Neural progenitor cell (in vitro differentiated cells): Measurements from ENCODE around the gene GTF2IRD1. TPM values are rescaled to one million over a fixed set of nuclear protein-coding genes. Genes with fewer than 3 reads are reported as not detected.

Experiments
- DNase-seq: peaks from one replicate; pipeline ENCODE4 v3.0.0-alpha.2; 2016; ENCODE audit warnings: low spot score
- H2AFZ ChIP-seq: fragments of 200-600 bp; sonication (generic); replicated peaks from 2 replicates; pipeline ENCODE4 v1.6.1; 2016; ENCODE audit warnings: antibody characterized with exemption
- H3F3A ChIP-seq: fragments of 200-600 bp; sonication (generic); 2 replicates; pipeline ENCODE4 v1.6.1; 2016; ENCODE audit warnings: antibody characterized with exemption, low read depth
- H3K27ac ChIP-seq: fragments of 200-600 bp; sonication (generic); 2 replicates; pipeline ENCODE4 v1.5.1; 2016; ENCODE audit warnings: mild to moderate bottlenecking
- H3K27me3 ChIP-seq: fragments of 200-600 bp; sonication (generic); 2 replicates; pipeline ENCODE4 v1.6.1; 2016; ENCODE audit warnings: mild to moderate bottlenecking, moderate library complexity
- H3K36me3 ChIP-seq: fragments of 200-600 bp; sonication (generic); 2 replicates; pipeline ENCODE4 v1.5.1; 2016
- H3K4me1 ChIP-seq: fragments of 200-600 bp; sonication (generic); 2 replicates; pipeline ENCODE4 v1.6.1; 2016; ENCODE audit warnings: mixed run types
- H3K4me2 ChIP-seq: fragments of 200-600 bp; sonication (generic); 2 replicates; pipeline ENCODE4 v1.6.1; 2016
- H3K4me3 ChIP-seq: fragments of 200-600 bp; sonication (generic); 2 replicates; pipeline ENCODE4 v1.5.1; 2016
- H3K79me2 ChIP-seq: fragments of 200-600 bp; sonication (generic); 2 replicates; pipeline ENCODE4 v1.6.1; 2016; ENCODE audit warnings: low read depth
- H3K9ac ChIP-seq: fragments of 200-600 bp; sonication (generic); 2 replicates; pipeline ENCODE4 v1.6.1; 2016
- H3K9me3 ChIP-seq: fragments of 200-600 bp; sonication (generic); 2 replicates; pipeline ENCODE4 v1.5.1; 2016; ENCODE audit warnings: low read depth
- H4K20me1 ChIP-seq: fragments of 200-600 bp; sonication (generic); 2 replicates; pipeline ENCODE4 v1.6.1; 2016; ENCODE audit warnings: low read depth
- H3K27ac Mint-ChIP-seq: 3 replicates; pipeline ENCODE4 v1.8.0; 2021; ENCODE audit warnings: mixed read lengths
- H3K27me3 Mint-ChIP-seq: 2 replicates; pipeline ENCODE4 v1.8.0; 2022; ENCODE audit warnings: low read depth, mild to moderate bottlenecking, inconsistent platforms, moderate library complexity, mixed read lengths; ENCODE audit not compliant: insufficient read depth
- H3K36me3 Mint-ChIP-seq: 3 replicates; pipeline ENCODE4 v1.8.0; 2021; ENCODE audit warnings: mixed read lengths
- H3K4me1 Mint-ChIP-seq: 3 replicates; pipeline ENCODE4 v1.8.0; 2021; ENCODE audit warnings: mixed read lengths
- H3K4me3 Mint-ChIP-seq: 3 replicates; pipeline ENCODE4 v1.8.0; 2021; ENCODE audit warnings: mild to moderate bottlenecking, moderate library complexity, mixed read lengths
- H3K9me3 Mint-ChIP-seq: 3 replicates; pipeline ENCODE4 v1.8.0; 2020; ENCODE audit warnings: mixed read lengths
- CTCF ChIP-seq: fragments of 200-600 bp; sonication (generic); IDR thresholded peaks from 2 replicates; pipeline ENCODE4 v1.5.1; 2017; ENCODE audit warnings: antibody characterized with exemption, mild to moderate bottlenecking
- EZH2 ChIP-seq: fragments of 200-600 bp; sonication (generic); IDR thresholded peaks from 2 replicates; pipeline ENCODE4 v1.6.1; 2017; ENCODE audit warnings: antibody characterized with exemption, mild to moderate bottlenecking, moderate library complexity
- EZH2phosphoT487 ChIP-seq: fragments of 200-600 bp; sonication (generic); IDR thresholded peaks from 2 replicates; pipeline ENCODE4 v1.6.1; 2017; ENCODE audit warnings: antibody characterized with exemption
- total RNA-seq: library from RNA; depleted of rRNA; stranded (reverse); fragments of >200 nt; gene quantifications from 2 replicates; pipeline ENCODE4 v1.2.3, GENCODE V29; 2015; ENCODE audit warnings: low replicate concordance

Gene GTF2IRD1
- total RNA-seq, 1 donor from 2014 or later = 25.6 TPM

- Histone ChIP-seq H3K9ac (no peak overlapping the region), H3K4me2 (no peak overlapping the region), H3K4me3 (no peak overlapping the region), H3F3A (peaks cover 33% of the 10 kb centered on the region), H3K27ac (peak overlapping the region; percentile 86), H3K27me3 (no peaks in the 10 kb centered on the region), H2AFZ (no peak overlapping the region), H3K4me1 (peaks cover 19% of the 10 kb centered on the region), H4K20me1 (no peaks in the 10 kb centered on the region), H3K36me3 (no peaks in the 10 kb centered on the region), H3K9me3 (no peaks in the 10 kb centered on the region), H3K79me2 (no peaks in the 10 kb centered on the region)
- TF ChIP-seq CTCF (no peak), EZH2phosphoT487 (no peak), EZH2 (no peak)
- Mint-ChIP-seq H3K27me3 (peaks cover 6% of the 10 kb centered on the region), H3K4me1 (peaks cover 41% of the 10 kb centered on the region), H3K4me3 (no peak overlapping the region), H3K9me3 (no peaks in the 10 kb centered on the region), H3K27ac (peak overlapping the region; percentile 97), H3K36me3 (peaks cover 8% of the 10 kb centered on the region)
- no peak for DNase-seq
Measured at GRCh38 chr7:74586258-74587175, 132.8 kb downstream of the GTF2IRD1 start.

GRCh38 chr7:74587435-74588126, 133.9 kb downstream of the GTF2IRD1 start:
- H2AFZ ChIP-seq = no peak overlapping the region
- peak overlapping the region; percentile 12 for H3K4me3 Mint-ChIP-seq

GRCh38 chr7:74590813-74591212, 137.1 kb downstream of the GTF2IRD1 start:
- Histone ChIP-seq H3K9me3 (no peaks in the 10 kb centered on the region), H3K27ac (no peak overlapping the region), H3K27me3 (no peaks in the 10 kb centered on the region), H4K20me1 (no peaks in the 10 kb centered on the region), H3K9ac (no peak overlapping the region), H3K4me1 (peaks cover 16% of the 10 kb centered on the region), H3K4me2 (no peak overlapping the region), H3K36me3 (no peaks in the 10 kb centered on the region), H2AFZ (no peak overlapping the region), H3F3A (peaks cover 19% of the 10 kb centered on the region), H3K79me2 (no peaks in the 10 kb centered on the region), H3K4me3 (no peak overlapping the region)
- peaks cover 2% of the 10 kb centered on the region for H3K27me3 Mint-ChIP-seq
- no peak for TF ChIP-seq EZH2phosphoT487
- no peak for TF ChIP-seq CTCF
- TF ChIP-seq EZH2 = no peak
- peaks cover 11% of the 10 kb centered on the region for H3K36me3 Mint-ChIP-seq
- H3K27ac Mint-ChIP-seq = no peak overlapping the region
- H3K9me3 Mint-ChIP-seq = no peaks in the 10 kb centered on the region
- no peak overlapping the region for H3K4me3 Mint-ChIP-seq
- H3K4me1 Mint-ChIP-seq = peaks cover 30% of the 10 kb centered on the region
- no peak for DNase-seq

More at GRCh38 chr7:74587435-74588126, 133.9 kb downstream of the GTF2IRD1 start:
- Histone ChIP-seq H3K36me3 (no peaks in the 10 kb centered on the region), H4K20me1 (no peaks in the 10 kb centered on the region), H3K9me3 (no peaks in the 10 kb centered on the region), H3K27me3 (no peaks in the 10 kb centered on the region), H3K4me2 (peak overlapping the region; percentile 52), H3K4me1 (peaks cover 19% of the 10 kb centered on the region), H3K9ac (no peak overlapping the region), H3K79me2 (no peaks in the 10 kb centered on the region), H3K27ac (peak overlapping the region; percentile 86), H3F3A (peaks cover 33% of the 10 kb centered on the region), H3K4me3 (no peak overlapping the region)
- H3K9me3 Mint-ChIP-seq = no peaks in the 10 kb centered on the region
- H3K27me3 Mint-ChIP-seq = peaks cover 6% of the 10 kb centered on the region
- peak overlapping the region; percentile 97 for H3K27ac Mint-ChIP-seq
- DNase-seq = peak; percentile 57
- H3K36me3 Mint-ChIP-seq = peaks cover 8% of the 10 kb centered on the region
- H3K4me1 Mint-ChIP-seq = peaks cover 41% of the 10 kb centered on the region
- TF ChIP-seq CTCF (no peak), EZH2phosphoT487 (no peak), EZH2 (no peak)
